Esophagus (tissue), 2 donors: ENCODE measurements around the gene RNF125. TPM values are rescaled to one million over a fixed set of nuclear protein-coding genes. Genes with fewer than 3 reads are reported as not detected.

Experiments used
- H3K27ac ChIP-seq, 2 donors: one replicate each; pipeline ENCODE4 v1.5.1; 2013; ENCODE audit warnings: low read depth in 2 of 2, mild to moderate bottlenecking in 2 of 2, inconsistent platforms in 1 of 2, low read length in 1 of 2, moderate library complexity in 1 of 2
- H3K27me3 ChIP-seq, 2 donors: one replicate each; pipeline ENCODE4 v1.6.1; 2013; ENCODE audit warnings: low read length in 2 of 2, control low read depth in 1 of 2, mild to moderate bottlenecking in 1 of 2; ENCODE audit not compliant: insufficient read depth in 2 of 2, control insufficient read depth in 1 of 2
- H3K36me3 ChIP-seq, 2 donors: one replicate each; pipeline ENCODE4 v1.6.1; 2013; ENCODE audit warnings: low read length in 1 of 2; ENCODE audit not compliant: control insufficient read depth in 2 of 2, insufficient read depth in 2 of 2
- H3K4me1 ChIP-seq, 2 donors: one replicate each; pipeline ENCODE4 v1.6.1; 2013; ENCODE audit warnings: low read length in 1 of 2; ENCODE audit not compliant: control insufficient read depth in 2 of 2, insufficient read depth in 2 of 2
- H3K4me3 ChIP-seq, 2 donors: one replicate each; pipeline ENCODE4 v1.5.1; 2013; ENCODE audit warnings: low read length in 2 of 2, mild to moderate bottlenecking in 2 of 2, low read depth in 1 of 2, moderate library complexity in 1 of 2
- H3K9me3 ChIP-seq, 2 donors: one replicate each; pipeline ENCODE4 v1.6.1; 2013; ENCODE audit warnings: mild to moderate bottlenecking in 2 of 2, low read depth in 1 of 2, low read length in 1 of 2, moderate library complexity in 1 of 2; ENCODE audit not compliant: control insufficient read depth in 2 of 2, insufficient read depth in 1 of 2
- WGBS, 2 donors: extraction: QIAGEN DNeasy Blood & Tissue Kit; methylation state at CpG; one replicate each; pipeline ENCODE4 v1.1.7; 2013; 5-methylcytosine and 5-hydroxymethylcytosine counted together
- polyA plus RNA-seq, 2 donors: library from polyadenylated mRNA; stranded (reverse); fragments of 200-250 nt; gene quantifications; one replicate each; pipeline ENCODE4 v1.2.3, GENCODE V29; 2013
- donor health status: healthy with polysubstance abuse.
- donor health status: Bipolar disorder and iron deficiency.

Gene RNF125
- polyA plus RNA-seq, 2 donors: 1.2 TPM

- no peaks in the 10 kb centered on the region for H3K27me3 ChIP-seq
- H3K27ac ChIP-seq: peak overlapping the region; percentile 58 to 96
- whole genome bisulfite sequencing, 2 donors: 3 to 4% methylated on average over 7 of the region's 7 CpGs
- H3K4me3 ChIP-seq: peak overlapping the region; percentile 82 to 97
- no peaks in the 10 kb centered on the region for H3K9me3 ChIP-seq
- H3K36me3 ChIP-seq: peaks cover 0 to 3% of the 10 kb centered on the region in 2 donors
- no peaks in the 10 kb centered on the region for H3K4me1 ChIP-seq
Observed at GRCh38 chr18:32093523-32093922, 74.9 kb downstream of the RNF125 start.

GRCh38 chr18:32095192-32095899 is 76.7 kb downstream of the RNF125 start:
- Histone ChIP-seq H3K27ac (no peak overlapping the region), H3K9me3 (no peaks in the 10 kb centered on the region), H3K36me3 (peaks cover 0 to 3% of the 10 kb centered on the region in 2 donors), H3K4me1 (no peaks in the 10 kb centered on the region), H3K4me3 (no peak overlapping the region), H3K27me3 (no peaks in the 10 kb centered on the region)
- WGBS, 2 donors: 81 to 86% methylated on average over 7 of the region's 7 CpGs

GRCh38 chr18:32095900-32096229 is 77.2 kb downstream of the RNF125 start:
- Histone ChIP-seq H3K9me3 (no peaks in the 10 kb centered on the region), H3K27me3 (no peaks in the 10 kb centered on the region), H3K27ac (no peak overlapping the region), H3K36me3 (peaks cover 0 to 3% of the 10 kb centered on the region in 2 donors), H3K4me3 (no peak overlapping the region), H3K4me1 (no peaks in the 10 kb centered on the region)
- WGBS, 2 donors: 71 to 75% methylated on average over 4 of the region's 4 CpGs

GRCh38 chr18:32096946-32097345 is 78.3 kb downstream of the RNF125 start:
- Histone ChIP-seq H3K27me3 (no peaks in the 10 kb centered on the region), H3K27ac (no peak overlapping the region), H3K4me1 (no peaks in the 10 kb centered on the region), H3K9me3 (no peaks in the 10 kb centered on the region), H3K36me3 (peaks cover 0 to 3% of the 10 kb centered on the region in 2 donors), H3K4me3 (no peak overlapping the region)
- 63 to 67% methylated on average over 2 of the region's 2 CpGs for WGBS, 2 donors

- H3K27me3 ChIP-seq: no peaks in the 10 kb centered on the region
- no peaks in the 10 kb centered on the region for H3K9me3 ChIP-seq
- H3K27ac ChIP-seq: no peak overlapping the region
- no peak overlapping the region for H3K4me3 ChIP-seq
- WGBS, 2 donors: 78 to 79% methylated on average over 2 of the region's 2 CpGs
- H3K4me1 ChIP-seq: no peaks in the 10 kb centered on the region
- no peaks in the 10 kb centered on the region for H3K36me3 ChIP-seq
Observed at GRCh38 chr18:32104516-32104915, 85.9 kb downstream of the RNF125 start.

GRCh38 chr18:32110005-32110404 is 91.4 kb downstream of the RNF125 start:
- no peaks in the 10 kb centered on the region for H3K36me3 ChIP-seq
- no peak overlapping the region for H3K4me3 ChIP-seq
- no peaks in the 10 kb centered on the region for H3K9me3 ChIP-seq
- no peak overlapping the region for H3K27ac ChIP-seq
- 96 to 97% methylated on average over 3 of the region's 3 CpGs for WGBS, 2 donors
- no peaks in the 10 kb centered on the region for H3K4me1 ChIP-seq
- H3K27me3 ChIP-seq: no peaks in the 10 kb centered on the region

- Histone ChIP-seq H3K36me3 (peaks cover 0 to 3% of the 10 kb centered on the region in 2 donors), H3K4me1 (no peaks in the 10 kb centered on the region), H3K27ac (no peak overlapping the region), H3K4me3 (no peak overlapping the region), H3K27me3 (no peaks in the 10 kb centered on the region), H3K9me3 (no peaks in the 10 kb centered on the region)
- WGBS, 2 donors: 78 to 81% methylated on average over 3 of the region's 3 CpGs
Observed at GRCh38 chr18:32111706-32112105, 93.1 kb downstream of the RNF125 start.

- no peak overlapping the region for H3K27ac ChIP-seq
- H3K4me3 ChIP-seq: no peak overlapping the region
- no peaks in the 10 kb centered on the region for H3K4me1 ChIP-seq
- no peaks in the 10 kb centered on the region for H3K27me3 ChIP-seq
- H3K36me3 ChIP-seq: peaks cover 0 to 3% of the 10 kb centered on the region in 2 donors
- 86 to 93% methylated on average over 4 of the region's 4 CpGs for WGBS, 2 donors
- H3K9me3 ChIP-seq: no peaks in the 10 kb centered on the region
Observed at GRCh38 chr18:32112826-32113225, 94.2 kb downstream of the RNF125 start.

GRCh38 chr18:32114293-32114942 is 95.8 kb downstream of the RNF125 start:
- H3K36me3 ChIP-seq: peaks cover 0 to 3% of the 10 kb centered on the region in 2 donors
- H3K27ac ChIP-seq: no peak overlapping the region
- no peaks in the 10 kb centered on the region for H3K27me3 ChIP-seq
- no peaks in the 10 kb centered on the region for H3K4me1 ChIP-seq
- no peak overlapping the region for H3K4me3 ChIP-seq
- 89 to 93% methylated on average over 4 of the region's 4 CpGs for WGBS, 2 donors
- no peaks in the 10 kb centered on the region for H3K9me3 ChIP-seq

GRCh38 chr18:32122039-32122438 is 103.4 kb downstream of the RNF125 start:
- WGBS, 2 donors: 73 to 89% methylated on average over 5 of the region's 5 CpGs
- Histone ChIP-seq H3K4me1 (no peaks in the 10 kb centered on the region), H3K9me3 (no peaks in the 10 kb centered on the region), H3K27ac (no peak overlapping the region), H3K4me3 (no peak overlapping the region), H3K36me3 (peaks cover 0 to 2% of the 10 kb centered on the region in 2 donors), H3K27me3 (no peaks in the 10 kb centered on the region)
